GM18951 (cell line): ENCODE measurements around the gene ELP2.
"Not testable (repeated sequence)": the region's sequence is repeated elsewhere in the genome, so short reads cannot be mapped to it uniquely, and the experiment has no call there.

ENCODE experiments used
- POLR2A ChIP-seq: IDR thresholded peaks from 4 replicates; pipeline ENCODE4 v1.6.1; 2011; ENCODE audit warnings: mild to moderate bottlenecking; ENCODE audit not compliant: insufficient read length, insufficient read depth; ENCODE audit errors: extremely low read depth
- in situ Hi-C: fragments of 300-500 bp; cut with MboI; formaldehyde crosslinking; loops from one replicate; pipeline ENCODE4 v1.12.0; 2022; ENCODE audit warnings: low sequenced_read_pairs, mixed read lengths, inconsistent platforms; ENCODE audit not compliant: unreplicated experiment

The ELP2 gene

DNA sequence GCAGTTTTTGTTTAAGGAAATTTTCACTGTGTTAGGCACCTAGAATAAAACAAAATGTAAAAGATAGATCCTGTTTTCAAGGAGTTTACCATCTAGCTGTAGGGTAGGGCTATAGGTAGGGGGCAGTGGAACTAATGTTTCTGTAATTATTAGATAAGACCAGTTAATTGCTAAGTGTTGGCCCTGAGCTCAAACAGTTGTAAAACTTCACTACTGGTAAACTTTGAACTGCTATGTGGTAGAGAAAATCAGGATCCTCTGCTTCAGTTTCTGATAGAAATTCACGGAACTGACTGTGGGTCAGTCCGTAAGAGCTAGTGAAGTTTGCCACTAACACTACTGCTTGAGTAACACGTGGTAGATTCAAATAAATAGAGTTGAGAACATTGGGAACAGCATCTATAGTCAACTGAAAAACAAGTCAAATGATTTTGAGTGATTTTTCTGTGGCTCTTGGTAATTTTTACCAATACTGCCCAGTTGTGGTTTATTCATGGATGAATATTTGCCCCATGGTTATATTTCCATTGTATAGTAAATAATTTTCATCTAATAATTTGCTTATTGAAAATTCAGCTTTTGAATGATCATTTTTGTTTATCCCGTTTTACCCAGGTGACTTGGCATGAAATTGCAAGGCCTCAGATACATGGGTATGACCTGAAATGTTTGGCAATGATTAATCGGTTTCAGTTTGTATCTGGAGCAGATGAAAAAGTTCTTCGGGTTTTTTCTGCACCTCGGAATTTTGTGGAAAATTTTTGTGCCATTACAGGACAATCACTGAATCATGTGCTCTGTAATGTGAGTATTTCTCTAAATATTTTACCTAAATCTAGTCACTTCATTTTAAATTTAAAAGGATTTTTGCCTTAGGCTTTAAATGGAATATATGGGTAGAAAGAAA lies 26.4 kb downstream of the ELP2 start:
- in situ Hi-C loops, result no loop called here
- TF ChIP-seq POLR2A, result no peak

DNA sequence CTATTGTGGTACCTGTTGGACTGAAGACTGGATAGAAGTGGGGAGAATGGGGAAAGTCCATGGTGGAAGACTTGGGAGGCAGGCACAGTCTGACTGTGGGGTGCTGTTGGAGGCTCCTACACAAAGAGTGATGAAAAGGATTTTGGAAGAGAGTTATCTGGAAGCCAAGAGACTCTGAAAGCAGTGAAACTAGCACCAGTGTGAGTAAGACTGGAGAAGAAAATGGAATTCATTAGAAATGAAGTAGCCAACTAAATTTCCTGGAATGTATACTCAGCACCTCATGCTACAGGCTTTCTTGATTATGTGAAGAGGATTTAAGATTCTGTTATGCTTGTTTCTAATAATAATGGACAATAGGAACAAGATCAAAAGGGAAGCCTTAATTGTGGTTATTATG lies 27.7 kb downstream of the ELP2 start:
- TF ChIP-seq POLR2A, result no peak
- in situ Hi-C loops, result no loop called here

DNA sequence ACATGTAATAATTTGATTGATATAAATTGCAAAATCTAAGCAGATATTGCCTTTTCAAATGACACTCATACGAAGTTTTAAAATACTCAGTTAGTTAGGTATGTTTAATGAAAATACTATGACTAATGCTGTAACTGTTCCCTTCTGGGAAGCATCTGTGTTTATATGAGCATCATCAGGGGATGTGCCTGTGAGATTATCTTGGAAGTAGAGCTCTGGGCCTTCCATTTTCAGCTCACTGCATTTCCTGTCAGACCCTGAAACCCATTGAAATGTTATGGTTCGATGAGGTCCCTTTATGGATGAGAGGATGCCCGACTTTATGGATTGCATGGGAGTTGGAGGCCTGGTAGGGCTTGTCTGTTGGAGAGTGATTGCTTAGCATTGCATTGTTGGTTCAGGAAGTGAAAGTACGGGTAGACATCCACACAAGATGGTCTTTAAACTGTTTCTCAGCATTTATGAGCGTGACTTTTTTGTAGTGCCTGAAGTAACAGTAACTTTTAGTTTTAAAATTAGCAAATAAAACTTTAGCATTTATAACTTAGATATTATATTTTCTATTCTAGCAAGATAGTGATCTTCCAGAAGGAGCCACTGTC lies 28.7 kb downstream of the ELP2 start:
- in situ Hi-C loops, result no loop called here

DNA sequence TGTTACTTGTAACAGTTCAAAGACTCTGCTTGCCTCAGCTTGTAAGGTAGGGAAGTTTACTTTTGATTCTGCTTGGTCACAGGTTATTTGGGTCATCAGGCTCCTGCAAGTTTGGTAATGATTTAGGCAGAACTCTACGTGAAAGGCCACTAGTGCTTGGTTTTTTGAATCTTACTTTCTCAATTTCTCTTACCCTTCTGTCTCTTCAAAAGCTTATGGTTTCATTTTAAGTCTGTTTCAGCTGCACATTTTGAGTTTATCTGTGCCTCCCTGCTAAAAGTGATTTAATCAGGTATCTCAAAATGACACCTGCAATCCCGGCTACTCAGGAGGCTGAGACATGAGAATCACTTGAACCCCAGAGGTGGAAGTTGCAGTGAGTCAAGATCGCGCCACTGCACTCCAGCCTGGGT lies 31.3 kb downstream of the ELP2 start:
- in situ Hi-C loops, result no loop called here
- no peak for TF ChIP-seq POLR2A

More for the DNA sequence above, 28.7 kb downstream of the ELP2 start:
- TF ChIP-seq POLR2A, result no peak

DNA sequence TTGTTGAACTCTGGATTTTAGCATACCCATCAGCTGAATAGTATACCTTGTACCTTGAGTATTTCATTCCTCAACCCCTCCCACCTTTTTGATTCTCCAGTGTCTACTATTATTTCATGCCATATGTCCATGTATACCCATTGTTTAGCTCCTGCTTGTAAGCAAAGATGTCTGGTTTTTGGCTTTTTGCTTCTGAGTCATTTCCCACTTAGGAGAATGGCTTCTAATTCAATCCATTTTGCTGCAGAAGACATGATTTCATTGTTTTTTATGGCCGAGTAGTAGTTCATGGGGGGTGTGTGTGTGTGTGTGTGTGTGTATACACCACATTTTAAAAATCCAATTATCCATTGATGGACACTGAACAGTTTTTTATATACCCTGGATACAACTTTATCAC lies 33.3 kb downstream of the ELP2 start:
- TF ChIP-seq POLR2A, result no peak
- in situ Hi-C loops, result no loop called here

DNA sequence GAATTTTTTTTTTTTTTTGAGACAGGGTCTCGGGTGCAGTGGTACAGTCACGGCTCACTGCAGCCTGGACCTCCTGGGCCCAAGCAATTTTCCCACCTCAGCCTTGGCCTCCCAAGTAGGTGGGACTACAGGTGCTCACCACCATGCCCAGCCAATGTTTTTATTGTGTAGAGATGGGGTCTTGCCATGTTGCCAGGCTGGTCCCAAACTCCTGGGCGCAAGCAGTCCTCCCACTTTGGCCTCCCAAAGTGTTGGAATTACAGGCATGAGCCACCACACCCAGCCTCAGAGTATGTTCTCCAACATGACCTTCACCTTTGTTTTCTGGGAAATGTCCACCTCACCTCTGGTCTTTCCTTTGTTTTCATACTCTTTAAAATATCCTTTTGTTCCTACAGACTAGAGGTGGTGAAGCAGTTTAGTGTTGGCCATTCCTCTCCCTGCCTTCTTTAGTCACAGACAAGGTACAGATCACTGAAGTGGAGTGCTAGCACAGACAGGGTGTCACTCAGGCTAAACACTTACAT lies 38.1 kb downstream of the ELP2 start:
- in situ Hi-C loops, result no loop called here
- no peak for TF ChIP-seq POLR2A

DNA sequence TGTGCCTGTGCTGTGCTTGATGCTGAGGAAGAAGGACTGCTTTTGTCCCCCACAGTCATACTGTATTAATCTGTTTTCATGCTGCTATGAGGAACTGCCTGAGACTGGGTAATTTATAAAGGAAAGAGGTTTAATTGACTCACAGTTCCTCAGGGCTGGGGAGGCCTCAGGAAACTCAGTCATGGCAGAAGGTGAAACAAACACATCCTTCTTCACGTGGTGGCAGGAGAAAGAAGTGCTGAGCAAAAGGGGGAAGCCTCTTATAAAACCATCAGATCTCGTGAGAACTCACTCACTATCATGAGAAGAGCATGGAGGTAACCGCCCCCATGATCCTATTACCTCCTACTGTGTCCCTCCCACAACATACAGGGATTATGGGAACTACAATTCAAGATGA lies 38.6 kb downstream of the ELP2 start:
- in situ Hi-C loops, result not testable (repeated sequence)

DNA sequence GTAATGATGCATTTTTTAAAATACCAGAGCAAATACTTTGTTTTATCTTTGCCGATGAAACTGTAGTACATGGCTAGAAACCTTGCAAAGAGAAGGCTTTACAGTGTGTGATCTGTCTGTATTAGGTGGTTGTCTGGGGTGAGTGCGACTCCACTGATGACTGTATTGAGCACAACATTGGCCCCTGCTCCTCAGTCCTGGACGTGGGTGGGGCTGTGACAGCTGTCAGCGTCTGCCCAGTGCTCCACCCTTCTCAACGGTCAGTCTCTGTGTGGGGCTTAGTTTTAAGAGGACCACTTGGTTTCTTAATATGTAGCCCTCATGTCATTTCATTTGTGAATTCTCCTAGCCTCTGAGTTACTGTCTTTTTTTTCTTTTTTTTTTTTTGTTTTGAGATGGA lies 40.2 kb downstream of the ELP2 start:
- no peak for TF ChIP-seq POLR2A
- in situ Hi-C loops, result no loop called here

DNA sequence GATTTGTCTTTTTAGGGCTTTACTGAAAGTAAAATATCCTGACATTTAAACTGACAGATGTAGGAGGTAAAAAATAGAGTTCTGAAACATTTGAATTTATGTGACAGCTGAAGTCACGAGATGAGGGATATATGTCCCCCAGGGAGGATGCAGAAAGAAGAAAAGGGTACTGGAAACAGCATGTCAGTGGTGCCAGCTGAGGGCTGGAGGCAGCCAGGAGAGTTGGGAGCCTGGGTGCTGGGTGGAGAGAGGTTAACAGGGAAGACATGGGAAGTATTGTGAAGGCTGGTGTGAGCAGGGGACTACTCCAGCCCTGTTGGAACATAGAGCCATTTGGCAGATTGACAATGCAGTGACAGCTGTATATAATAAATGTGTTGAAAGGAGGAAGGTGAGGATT lies 45.8 kb downstream of the ELP2 start:
- TF ChIP-seq POLR2A, result no peak
- in situ Hi-C loops, result no loop called here

DNA sequence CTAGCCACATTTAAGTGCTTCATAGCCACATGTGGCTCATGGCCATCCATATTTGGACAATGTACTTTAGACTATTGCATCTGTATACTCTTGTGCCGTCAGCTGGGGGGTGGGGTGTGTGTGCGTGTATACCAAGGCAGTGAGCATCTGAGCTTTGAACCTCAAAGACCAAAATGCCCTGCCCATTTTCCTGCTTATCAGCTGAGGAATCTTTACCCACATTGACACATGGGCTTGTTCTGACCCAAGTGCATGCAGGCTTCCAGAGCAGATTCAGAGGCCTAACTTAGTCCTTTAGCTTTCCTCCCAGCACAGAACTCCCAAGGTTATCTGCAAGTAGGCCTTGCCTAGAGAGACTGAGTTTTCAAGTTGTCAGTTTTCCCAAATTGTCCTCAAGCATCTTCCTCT lies 46.5 kb downstream of the ELP2 start:
- in situ Hi-C loops, result no loop called here
- TF ChIP-seq POLR2A, result no peak

DNA sequence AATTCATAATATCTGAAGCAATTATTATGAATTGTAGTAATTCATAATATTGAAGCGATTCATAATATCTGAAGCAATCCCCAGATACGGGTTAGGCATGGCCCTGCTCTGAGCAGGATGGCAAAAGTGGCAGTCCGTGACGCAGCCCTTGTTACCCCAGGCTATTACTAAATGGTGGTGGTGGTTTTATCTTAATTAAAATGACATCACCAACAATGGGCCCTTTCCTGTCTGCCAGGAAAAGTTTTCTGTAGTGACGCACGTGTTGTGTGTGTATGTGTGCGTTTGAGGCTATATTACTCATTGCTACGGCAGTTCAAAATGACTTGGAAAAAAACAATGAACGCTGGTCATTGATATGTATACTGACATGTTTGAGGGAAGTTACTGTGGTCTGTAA lies 47.0 kb downstream of the ELP2 start:
- no peak for TF ChIP-seq POLR2A

DNA sequence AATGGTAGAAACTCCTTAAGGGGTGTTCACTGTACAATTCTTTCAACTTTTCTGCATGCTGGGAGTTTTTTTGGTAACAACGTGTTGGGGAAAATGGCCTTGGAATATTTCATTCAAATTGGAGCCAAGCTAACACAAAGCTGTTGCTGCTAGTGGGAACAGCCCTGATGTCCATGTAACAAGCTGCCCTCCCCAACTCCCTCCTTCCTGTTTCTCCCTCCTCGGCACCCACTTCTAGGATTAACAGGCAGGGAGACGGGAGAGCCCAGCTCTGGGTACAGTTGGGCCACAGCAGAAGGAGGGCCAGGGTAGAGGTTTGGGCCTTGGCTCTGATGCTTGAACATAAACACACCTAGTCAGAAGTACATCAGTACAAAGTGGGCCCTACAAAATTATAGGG lies 48.2 kb downstream of the ELP2 start:
- no peak for TF ChIP-seq POLR2A
- in situ Hi-C loops, result no loop called here

More for the DNA sequence above, 47.0 kb downstream of the ELP2 start:
- in situ Hi-C loops, result no loop called here

DNA sequence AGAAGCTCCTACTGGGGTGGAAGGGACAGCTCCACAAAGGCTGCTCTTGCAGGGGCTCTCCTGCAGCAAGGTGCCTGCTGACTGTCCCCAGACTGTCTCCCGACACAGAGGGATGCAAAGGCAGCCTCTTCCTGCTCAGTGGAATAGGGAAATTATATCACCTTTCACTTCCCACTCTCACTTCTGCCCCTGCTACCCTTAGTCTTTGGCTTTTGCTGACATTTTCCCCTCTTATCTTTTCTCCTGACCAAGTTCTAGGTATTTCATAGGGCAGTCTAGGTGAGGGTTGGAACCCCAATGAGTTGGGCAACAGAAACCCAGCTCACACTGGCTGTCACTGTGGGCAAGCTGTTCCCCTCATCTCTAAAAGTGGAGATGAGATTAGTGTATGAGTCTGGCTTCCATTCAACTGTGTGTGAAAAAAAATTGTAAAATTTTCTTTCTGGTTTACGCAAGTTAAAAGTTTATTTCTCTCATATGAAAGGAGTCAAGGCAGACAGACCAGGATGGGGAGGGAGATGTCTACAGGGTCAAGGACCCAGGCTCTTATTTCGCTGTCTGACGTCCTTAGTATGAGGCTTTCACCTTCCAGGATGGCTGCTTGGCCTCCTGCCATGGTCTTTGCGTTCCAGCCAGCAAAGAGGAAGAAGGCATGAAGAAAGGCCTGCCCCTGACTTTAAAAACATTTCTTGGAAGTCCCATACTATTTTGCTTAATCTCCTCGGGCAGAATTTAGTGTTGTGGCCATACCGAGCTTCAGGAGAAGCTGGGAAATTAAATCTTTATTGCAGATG lies 50.1 kb downstream of the ELP2 start:
- no peak for TF ChIP-seq POLR2A
- in situ Hi-C loops, result no loop called here
